ENCODE measurements around the gene TUBAL3. TPM values are rescaled to one million over a fixed set of nuclear protein-coding genes. Genes with fewer than 3 reads are reported as not detected.

Gene TUBAL3
- total RNA-seq (1 to 10 TPM in 1 of 9 donors, under 1 TPM in 8; 0.12 to 2.8 (median 0.40) TPM), polyA plus RNA-seq (under 1 TPM; 0.22 to 0.27 TPM)
- long read RNA-seq, donor 1, result 0 reads
- long read RNA-seq, donor 2, result 0 reads
- long read RNA-seq, donor 3, result 0 reads

DNA sequence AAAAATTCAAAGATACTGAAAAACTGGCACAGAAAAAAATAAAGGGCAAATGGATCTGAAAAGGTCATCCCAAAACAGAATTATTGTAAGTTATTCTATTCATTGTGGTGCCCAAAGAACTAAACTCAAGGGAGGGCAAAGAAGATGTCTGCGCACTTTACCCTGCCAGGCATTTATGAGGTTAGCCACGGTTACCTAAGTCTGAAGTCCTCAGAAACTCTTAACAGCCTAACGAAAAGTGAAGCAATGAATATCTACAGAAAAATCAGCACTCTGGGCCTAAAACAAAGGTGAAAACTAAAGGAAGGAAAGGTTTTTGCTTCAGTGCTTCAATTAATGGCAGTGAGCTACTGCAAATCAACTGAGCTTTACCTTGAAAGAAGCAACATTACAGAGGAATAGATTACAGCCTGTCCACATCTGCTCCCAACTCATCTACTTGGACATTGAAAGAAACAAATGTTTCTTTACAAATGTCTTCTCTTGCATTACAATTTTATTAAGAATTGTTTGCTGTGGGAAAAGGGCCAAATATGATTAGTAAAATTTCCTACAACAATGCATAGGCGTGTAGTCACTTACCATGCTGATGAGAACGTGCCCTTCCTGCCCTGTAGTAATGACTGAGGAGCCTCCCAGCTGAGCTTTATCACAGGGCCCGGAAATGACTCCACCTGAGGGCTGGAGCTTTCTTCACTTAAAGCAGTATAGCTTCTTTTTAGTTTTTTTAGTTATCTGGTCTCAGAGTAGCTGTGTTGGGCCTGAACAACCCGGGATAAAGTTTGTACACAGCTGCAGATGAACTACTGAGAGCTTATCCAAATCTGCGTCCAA is at the start of gene TUBAL3:
Gene TUBAL3 (minus strand): TSS at position 621 of the 834 bp plus-strand sequence. CDS start 36 bp downstream, at position 585.
- Histone ChIP-seq H3K36me3 (no peaks in the 10 kb centered on the region), H3K9me3 (no peaks in the 10 kb centered on the region), H3K4me1 (peaks cover 0 to 5% (median 0%) of the 10 kb centered on the region in 12 donors), H3K4me3 (peak within 1 kb of the TSS in 5 of 12 donors; percentile 8 to 38 (median 22)), H3K27ac (peak within 1 kb of the TSS in 8 of 12 donors; percentile 10 to 75 (median 35)), H3K27me3 (peaks cover 0 to 2% (median 0%) of the 10 kb centered on the region in 9 donors)
- intact Hi-C loops (cut with DNase I), result no loop called here
- peak in 1 of 2 donors; percentile 24 for TF ChIP-seq POLR2A (IDR thresholded peaks at IDR 0.05)
- TF ChIP-seq, protein P1, sequence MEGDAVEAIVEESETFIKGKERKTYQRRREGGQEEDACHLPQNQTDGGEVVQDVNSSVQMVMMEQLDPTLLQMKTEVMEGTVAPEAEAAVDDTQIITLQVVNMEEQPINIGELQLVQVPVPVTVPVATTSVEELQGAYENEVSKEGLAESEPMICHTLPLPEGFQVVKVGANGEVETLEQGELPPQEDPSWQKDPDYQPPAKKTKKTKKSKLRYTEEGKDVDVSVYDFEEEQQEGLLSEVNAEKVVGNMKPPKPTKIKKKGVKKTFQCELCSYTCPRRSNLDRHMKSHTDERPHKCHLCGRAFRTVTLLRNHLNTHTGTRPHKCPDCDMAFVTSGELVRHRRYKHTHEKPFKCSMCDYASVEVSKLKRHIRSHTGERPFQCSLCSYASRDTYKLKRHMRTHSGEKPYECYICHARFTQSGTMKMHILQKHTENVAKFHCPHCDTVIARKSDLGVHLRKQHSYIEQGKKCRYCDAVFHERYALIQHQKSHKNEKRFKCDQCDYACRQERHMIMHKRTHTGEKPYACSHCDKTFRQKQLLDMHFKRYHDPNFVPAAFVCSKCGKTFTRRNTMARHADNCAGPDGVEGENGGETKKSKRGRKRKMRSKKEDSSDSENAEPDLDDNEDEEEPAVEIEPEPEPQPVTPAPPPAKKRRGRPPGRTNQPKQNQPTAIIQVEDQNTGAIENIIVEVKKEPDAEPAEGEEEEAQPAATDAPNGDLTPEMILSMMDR (IDR thresholded peaks at IDR 0.05), result no peak
- ATAC-seq, result peak in 3 of 4 donors; percentile 71 to 89 (median 80)
- WGBS, 4 donors, result 56 to 62% (median 60%) methylated on average over 8 of the region's 8 CpGs
- peak in 2 of 5 donors; percentile 16 to 32 for DNase-seq

DNA sequence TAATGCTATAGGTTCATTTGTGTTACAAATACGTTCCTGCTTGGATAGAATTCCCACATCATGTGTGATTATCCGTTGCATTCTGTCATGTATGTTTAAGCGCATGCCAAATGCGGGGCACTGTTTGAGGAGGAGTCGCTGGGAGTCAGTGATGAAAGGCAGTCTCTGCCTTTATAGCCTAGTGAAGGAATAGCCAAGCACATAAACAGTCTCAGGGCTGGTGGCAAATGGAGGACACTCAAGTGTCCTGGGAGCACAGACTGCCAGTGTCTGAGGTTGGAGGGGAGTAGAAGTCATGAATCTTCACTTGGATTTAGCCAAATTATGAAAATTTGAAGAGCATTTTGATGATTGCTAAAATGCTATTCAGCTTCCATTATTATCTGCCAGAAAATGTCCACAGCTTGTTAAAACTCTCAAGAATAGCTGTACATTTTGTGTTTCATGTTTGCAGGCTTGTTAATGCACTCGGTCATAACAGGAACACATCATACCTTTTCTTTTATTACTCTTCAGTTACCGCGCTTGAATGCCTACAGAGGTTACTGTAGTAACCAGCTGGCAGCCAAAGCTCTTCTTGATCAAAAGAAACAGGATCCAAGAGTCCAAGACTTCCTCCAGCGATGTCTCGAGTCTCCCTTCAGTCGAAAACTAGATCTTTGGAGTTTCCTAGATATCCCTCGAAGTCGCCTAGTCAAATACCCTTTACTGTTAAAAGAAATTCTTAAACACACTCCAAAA is 49.3 kb upstream of the TUBAL3 start:
- ATAC-seq, result no peak
- H3K27ac ChIP-seq, result peak overlapping the region in 1 of 12 donors; percentile 34

DNA sequence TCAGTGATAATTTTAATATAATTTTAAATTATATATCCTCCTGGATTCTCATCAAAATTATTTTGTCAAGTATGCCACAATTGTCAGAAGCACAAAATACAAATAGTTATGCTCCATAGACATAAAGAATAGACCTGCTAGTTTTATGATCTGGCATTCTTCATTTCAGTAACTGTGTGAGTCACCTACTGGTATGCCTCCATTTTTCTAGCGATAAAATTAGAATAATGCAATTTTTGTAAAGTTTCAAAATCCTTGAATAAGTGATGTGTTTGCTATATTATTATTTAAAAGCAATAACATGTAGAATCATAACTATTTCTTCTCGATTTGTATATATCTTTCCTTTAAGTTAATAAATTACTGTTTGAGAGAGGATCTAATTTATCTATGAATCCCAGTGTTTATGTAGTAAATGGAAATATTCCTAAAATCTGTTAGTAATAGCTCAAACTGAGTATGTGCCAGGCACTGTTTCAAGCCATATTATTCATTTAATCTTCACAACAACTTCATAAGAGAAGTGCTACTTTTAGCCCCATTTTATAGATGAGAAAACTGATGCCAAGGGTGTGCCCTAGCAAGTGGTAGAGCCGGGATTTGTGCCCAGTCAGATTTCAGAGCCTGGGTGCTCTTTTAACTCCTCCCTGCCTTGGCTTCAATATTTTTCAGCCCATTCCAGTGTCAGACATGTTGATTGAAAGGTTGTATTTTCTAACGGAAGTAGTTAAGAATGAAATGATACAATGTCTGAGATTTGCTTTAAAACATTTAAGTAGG is 46.2 kb upstream of the TUBAL3 start:
- Histone ChIP-seq H3K27ac (peak overlapping the region in 1 of 12 donors; percentile 56), H3K36me3 (peaks cover 2 to 43% (median 38%) of the 10 kb centered on the region in 9 donors), H3K27me3 (no peaks in the 10 kb centered on the region), H3K4me3 (peak overlapping the region in 3 of 12 donors; percentile 0 to 65 (median 13)), H3K9me3 (no peaks in the 10 kb centered on the region), H3K4me1 (peaks cover 0 to 39% (median 7%) of the 10 kb centered on the region in 12 donors)
- ATAC-seq (no peak), DNase-seq (no peak)
- intact Hi-C loops (cut with DNase I), result no loop called here
- no peak for TF ChIP-seq POLR2A (IDR thresholded peaks at IDR 0.05)
- TF ChIP-seq, protein P1 (IDR thresholded peaks at IDR 0.05), result no peak
- 82 to 88% (median 84%) methylated on average over 4 of the region's 4 CpGs for WGBS, 4 donors

More for the DNA sequence above, 49.3 kb upstream of the TUBAL3 start:
- TF ChIP-seq, protein P1 (IDR thresholded peaks at IDR 0.05), result no peak
- no peak for TF ChIP-seq POLR2A (IDR thresholded peaks at IDR 0.05)
- intact Hi-C loops (cut with DNase I), result no loop called here
- Histone ChIP-seq H3K9me3 (no peaks in the 10 kb centered on the region), H3K4me1 (peaks cover 0 to 15% (median 1%) of the 10 kb centered on the region in 12 donors), H3K27me3 (no peaks in the 10 kb centered on the region), H3K4me3 (no peak overlapping the region), H3K36me3 (peaks cover 2 to 75% (median 68%) of the 10 kb centered on the region in 9 donors)
- DNase-seq, result no peak
- WGBS, 4 donors, result 88 to 96% (median 93%) methylated on average over 13 of the region's 13 CpGs
